GM19438 (cell line): ENCODE results near the gene RGS9BP.
"Not testable (repeated sequence)": the region's sequence is repeated elsewhere in the genome, so short reads cannot be mapped to it uniquely, and the experiment has no call there.

ENCODE experiments used
- ATAC-seq: cut with Tn5 transposase; IDR thresholded peaks from one replicate; pipeline ENCODE4 v1.9.1; 2021; ENCODE audit warnings: low read depth; ENCODE audit not compliant: unreplicated experiment

The RGS9BP gene

GRCh38 chr19:32675720-32676185 lies at the start of gene RGS9BP:
Gene RGS9BP, plus strand, starts transcription at chr19:32675848. Its CDS starts 416 bp downstream, at chr19:32676264.
- peak; percentile 22 for ATAC-seq

- ATAC-seq: no peak
Observed at GRCh38 chr19:32626969-32627368, 48.7 kb upstream of the RGS9BP start.

GRCh38 chr19:32627714-32628270 lies 47.9 kb upstream of the RGS9BP start:
- ATAC-seq: no peak

GRCh38 chr19:32630338-32630737 lies 45.3 kb upstream of the RGS9BP start:
- no peak for ATAC-seq

GRCh38 chr19:32631381-32631780 lies 44.3 kb upstream of the RGS9BP start:
- ATAC-seq: no peak

GRCh38 chr19:32637480-32637879 lies 38.2 kb upstream of the RGS9BP start:
- no peak for ATAC-seq

- no peak for ATAC-seq
Observed at GRCh38 chr19:32638625-32639024, 37.0 kb upstream of the RGS9BP start.

- no peak for ATAC-seq
Observed at GRCh38 chr19:32642771-32643170, 32.9 kb upstream of the RGS9BP start.

- ATAC-seq: no peak
Observed at GRCh38 chr19:32646556-32646955, 29.1 kb upstream of the RGS9BP start.

- ATAC-seq: no peak
Observed at GRCh38 chr19:32647361-32647760, 28.3 kb upstream of the RGS9BP start.

- ATAC-seq: no peak
Observed at GRCh38 chr19:32649751-32650150, 25.9 kb upstream of the RGS9BP start.

- ATAC-seq: no peak
Observed at GRCh38 chr19:32650671-32651070, 25.0 kb upstream of the RGS9BP start.

- no peak for ATAC-seq
Observed at GRCh38 chr19:32651729-32652140, 23.9 kb upstream of the RGS9BP start.

- not testable (repeated sequence) for ATAC-seq
Observed at GRCh38 chr19:32652331-32652730, 23.3 kb upstream of the RGS9BP start.

GRCh38 chr19:32652894-32653598 lies 22.6 kb upstream of the RGS9BP start:
- ATAC-seq: no peak

- ATAC-seq: no peak
Observed at GRCh38 chr19:32653599-32653915, 22.1 kb upstream of the RGS9BP start.

GRCh38 chr19:32656379-32656778 lies 19.3 kb upstream of the RGS9BP start:
- not testable (repeated sequence) for ATAC-seq

GRCh38 chr19:32658075-32658474 lies 17.6 kb upstream of the RGS9BP start:
- no peak for ATAC-seq

- ATAC-seq: no peak
Observed at GRCh38 chr19:32658527-32658926, 17.1 kb upstream of the RGS9BP start.

GRCh38 chr19:32661318-32661717 lies 14.3 kb upstream of the RGS9BP start:
- no peak for ATAC-seq

- ATAC-seq: no peak
Observed at GRCh38 chr19:32662186-32662585, 13.5 kb upstream of the RGS9BP start.

GRCh38 chr19:32666084-32666483 lies 9.6 kb upstream of the RGS9BP start:
- no peak for ATAC-seq
